A673 (cell line): ENCODE results near the gene NOVA1. TPM values are rescaled to one million over a fixed set of nuclear protein-coding genes. Genes with fewer than 3 reads are reported as not detected.

Experiments used
- BruUV-seq: library from RNA; stranded (reverse); fragments of 400-500 nt; replicated peaks from 2 replicates; lab custom pipeline; 2021; lab: Mats Ljungman, UMichigan
- CTCF ChIA-PET: fragments of 300-600 bp; sonication (Branson Sonifier 250); formaldehyde crosslinking; loops from one replicate; lab custom pipeline; 2022; ENCODE audit warnings: antibody characterized with exemption; lab: Charles Lee
- POLR2A ChIA-PET: fragments of 300-600 bp; sonication (Branson Sonifier 250); formaldehyde crosslinking; loops from one replicate; lab custom pipeline; 2022; ENCODE audit warnings: antibody characterized with exemption; ENCODE audit not compliant: low non-redundant PET; lab: Charles Lee
- DNase-seq: peaks from one replicate; pipeline ENCODE4 v3.0.0-alpha.2; 2015; ENCODE audit warnings: low spot score
- H3K27ac ChIP-seq: fragments of 200-600 bp; sonication (generic); 2 replicates; pipeline ENCODE4 v1.5.1; 2016; ENCODE audit warnings: mixed run types, low read depth, mild to moderate bottlenecking, mixed read lengths, antibody characterized with exemption, low read length; ENCODE audit not compliant: poor library complexity, severe bottlenecking
- H3K27me3 ChIP-seq: fragments of 200-600 bp; sonication (generic); replicated peaks from 2 replicates; pipeline ENCODE4 v1.6.1; 2017; ENCODE audit warnings: mixed run types, low read depth, mild to moderate bottlenecking, mixed read lengths, antibody characterized with exemption, low read length; ENCODE audit not compliant: insufficient read depth, poor library complexity
- H3K36me3 ChIP-seq: fragments of 200-600 bp; sonication (generic); 2 replicates; pipeline ENCODE4 v1.6.1; 2016; ENCODE audit warnings: mixed run types, mild to moderate bottlenecking, mixed read lengths, antibody characterized with exemption, low read length; ENCODE audit not compliant: insufficient read depth, poor library complexity, severe bottlenecking
- H3K4me1 ChIP-seq: fragments of 200-600 bp; sonication (generic); 2 replicates; pipeline ENCODE4 v1.6.1; 2017; ENCODE audit warnings: mixed run types, mild to moderate bottlenecking, mixed read lengths, antibody characterized with exemption, low read length; ENCODE audit not compliant: insufficient read depth, poor library complexity, severe bottlenecking
- H3K4me3 ChIP-seq: fragments of 200-600 bp; sonication (generic); 2 replicates; pipeline ENCODE4 v1.5.1; 2016; ENCODE audit warnings: low read depth, mixed run types, mild to moderate bottlenecking, mixed read lengths, low read length; ENCODE audit not compliant: poor library complexity, severe bottlenecking
- H3K9me3 ChIP-seq: fragments of 200-600 bp; sonication (generic); 2 replicates; pipeline ENCODE4 v1.6.1; 2016; ENCODE audit warnings: mixed run types, low read depth, mild to moderate bottlenecking, mixed read lengths, antibody characterized with exemption, low read length; ENCODE audit not compliant: poor library complexity, severe bottlenecking
- EZH2 ChIP-seq: fragments of 200-600 bp; sonication (generic); IDR thresholded peaks from 2 replicates; pipeline ENCODE4 v1.6.1; 2017; ENCODE audit warnings: borderline replicate concordance, low read depth, mild to moderate bottlenecking, mixed read lengths, antibody characterized with exemption, low read length; ENCODE audit not compliant: poor library complexity, severe bottlenecking
- intact Hi-C: fragments of 100-400 bp; cut with micrococcal nuclease; formaldehyde crosslinking; loops from one replicate; pipeline ENCODE4 v1.10.0; 2022; ENCODE audit not compliant: unreplicated experiment
- total RNA-seq: library from RNA; stranded (reverse); gene quantifications from 2 replicates; pipeline ENCODE4 v1.2.3, GENCODE V29; 2021
- TF ChIP-seq, protein P1 (sequence below): fragments of 300-800, 200-600 bp; sonication (generic); conservative IDR thresholded peaks from 2 replicates; pipeline ENCODE4 v1.5.1; 2017; ENCODE audit warnings: low read depth, mild to moderate bottlenecking, antibody characterized with exemption, low read length, moderate library complexity, mixed read lengths

NOVA1 gene
- total RNA-seq, 1 experiment from 2014 or later, result 13.4 TPM

DNA sequence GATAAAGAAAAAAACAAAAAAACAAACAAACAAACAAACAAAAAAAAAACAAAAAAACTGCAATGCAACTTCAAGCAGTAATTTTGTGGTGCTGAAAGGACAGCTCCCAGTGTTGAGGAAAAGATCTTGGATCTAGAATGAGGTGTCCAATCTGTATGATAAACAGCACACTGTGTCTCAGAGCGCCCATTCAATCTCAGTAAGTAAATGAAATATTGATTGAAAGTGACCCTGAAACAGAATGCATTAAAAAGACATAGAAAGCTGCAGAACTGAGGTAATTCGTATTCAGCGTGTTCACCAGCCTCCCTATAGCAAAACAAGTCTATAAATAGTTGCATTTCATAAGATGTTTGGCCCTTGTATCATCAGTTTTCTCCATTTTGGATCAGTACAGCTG is 153.0 kb downstream of the NOVA1 start:
- POLR2A ChIA-PET, result no interaction called here
- no peaks in the 10 kb centered on the region for H3K4me1 ChIP-seq
- CTCF ChIA-PET, result no interaction called here

DNA sequence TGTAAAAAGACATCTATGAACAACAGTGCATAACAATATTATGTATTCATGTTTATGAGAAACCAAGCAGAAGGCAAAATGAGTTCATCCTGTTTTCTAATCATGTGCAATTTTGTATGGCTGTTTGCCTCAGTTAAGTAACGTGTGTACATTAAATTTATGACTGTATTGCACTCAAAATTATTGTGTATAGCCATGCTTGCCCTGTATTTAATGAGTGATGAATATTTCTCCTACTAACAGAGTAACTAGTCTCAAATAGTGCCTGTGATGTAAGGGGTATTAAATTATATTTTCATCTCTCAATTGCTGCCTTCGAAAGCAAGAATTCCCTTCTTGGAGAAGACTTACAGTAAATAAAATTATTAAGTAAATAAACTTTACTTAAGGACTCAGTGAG is 154.2 kb downstream of the NOVA1 start:
- no peak for DNase-seq
- no peaks in the 10 kb centered on the region for H3K4me1 ChIP-seq
- no peaks in the 10 kb centered on the region for H3K36me3 ChIP-seq
- no peaks in the 10 kb centered on the region for H3K27me3 ChIP-seq
- H3K27ac ChIP-seq, result no peak overlapping the region
- no peak overlapping the region for H3K4me3 ChIP-seq
- ChIA-PET POLR2A (no interaction called here), CTCF (no interaction called here)
- intact Hi-C loops, result no loop called here
- BruUV-seq, result no TSS peak
- TF ChIP-seq EZH2, result no peak
- TF ChIP-seq, protein P1, sequence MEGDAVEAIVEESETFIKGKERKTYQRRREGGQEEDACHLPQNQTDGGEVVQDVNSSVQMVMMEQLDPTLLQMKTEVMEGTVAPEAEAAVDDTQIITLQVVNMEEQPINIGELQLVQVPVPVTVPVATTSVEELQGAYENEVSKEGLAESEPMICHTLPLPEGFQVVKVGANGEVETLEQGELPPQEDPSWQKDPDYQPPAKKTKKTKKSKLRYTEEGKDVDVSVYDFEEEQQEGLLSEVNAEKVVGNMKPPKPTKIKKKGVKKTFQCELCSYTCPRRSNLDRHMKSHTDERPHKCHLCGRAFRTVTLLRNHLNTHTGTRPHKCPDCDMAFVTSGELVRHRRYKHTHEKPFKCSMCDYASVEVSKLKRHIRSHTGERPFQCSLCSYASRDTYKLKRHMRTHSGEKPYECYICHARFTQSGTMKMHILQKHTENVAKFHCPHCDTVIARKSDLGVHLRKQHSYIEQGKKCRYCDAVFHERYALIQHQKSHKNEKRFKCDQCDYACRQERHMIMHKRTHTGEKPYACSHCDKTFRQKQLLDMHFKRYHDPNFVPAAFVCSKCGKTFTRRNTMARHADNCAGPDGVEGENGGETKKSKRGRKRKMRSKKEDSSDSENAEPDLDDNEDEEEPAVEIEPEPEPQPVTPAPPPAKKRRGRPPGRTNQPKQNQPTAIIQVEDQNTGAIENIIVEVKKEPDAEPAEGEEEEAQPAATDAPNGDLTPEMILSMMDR, result no peak
- H3K9me3 ChIP-seq, result no peaks in the 10 kb centered on the region

More for the DNA sequence above, 153.0 kb downstream of the NOVA1 start:
- no peak overlapping the region for H3K27ac ChIP-seq
- DNase-seq, result peak; percentile 28
- intact Hi-C loops, result no loop called here
- TF ChIP-seq EZH2, result no peak
- TF ChIP-seq, protein P1, result no peak
- no peaks in the 10 kb centered on the region for H3K27me3 ChIP-seq
- no TSS peak for BruUV-seq
- no peak overlapping the region for H3K4me3 ChIP-seq
- no peaks in the 10 kb centered on the region for H3K9me3 ChIP-seq
- H3K36me3 ChIP-seq, result no peaks in the 10 kb centered on the region

DNA sequence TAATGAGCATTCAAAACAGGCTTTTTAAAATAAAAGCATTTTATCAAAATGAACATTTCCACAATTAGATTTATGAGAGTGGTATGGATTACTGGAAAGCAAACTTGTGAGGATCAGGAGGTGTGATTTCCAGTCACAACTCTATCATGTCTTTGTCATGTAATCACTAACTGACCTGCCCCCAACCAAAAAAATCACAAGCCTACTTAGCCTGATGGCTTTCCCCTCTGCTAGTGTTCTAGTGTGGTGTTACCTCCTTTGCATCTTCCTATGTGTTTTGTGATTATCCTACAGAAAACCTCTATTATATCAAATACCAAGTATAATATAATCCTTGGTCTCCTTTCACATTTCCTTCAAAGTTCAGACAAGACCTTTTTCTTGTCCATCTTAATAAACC is 168.6 kb downstream of the NOVA1 start:
- no peak for DNase-seq
- intact Hi-C loops, result no loop called here
- Histone ChIP-seq H3K4me3 (no peak overlapping the region), H3K27me3 (no peaks in the 10 kb centered on the region), H3K36me3 (no peaks in the 10 kb centered on the region), H3K4me1 (peaks cover 8% of the 10 kb centered on the region), H3K9me3 (no peaks in the 10 kb centered on the region), H3K27ac (no peak overlapping the region)
- TF ChIP-seq, protein P1, result no peak
- TF ChIP-seq EZH2, result no peak
- POLR2A ChIA-PET, result no interaction called here
- CTCF ChIA-PET, result no interaction called here
- BruUV-seq, result no TSS peak
